ENCODE measurements around the gene OGT. TPM values are rescaled to one million over a fixed set of nuclear protein-coding genes. Genes with fewer than 3 reads are reported as not detected.
A peak's percentile ranks its signal among the peaks of the same experiment; 100 is the strongest.

Gene OGT
- total RNA-seq, 1 experiment from 2014 or later: 143 TPM

- CTCF ChIA-PET: no interaction called here
- no peaks in the 10 kb centered on the region for H3K9me3 ChIP-seq (ENCODE audit: control insufficient read depth in 1 of 2, insufficient read depth in 1 of 2, low read depth in 1 of 2, low read length in 2 of 2)
- TF ChIP-seq ZFX (IDR thresholded peaks at IDR 0.05) (no peak), EZH2 (IDR thresholded peaks at IDR 0.05) (no peak), CEBPB (IDR thresholded peaks at IDR 0.05; ENCODE audit: low read depth) (no peak), ZNF274 (IDR thresholded peaks at IDR 0.05; ENCODE audit: low read depth, low read length) (no peak), RAD21 (IDR thresholded peaks at IDR 0.05; ENCODE audit: low read depth) (no peak), SRF (IDR thresholded peaks at IDR 0.05; ENCODE audit: low read depth) (no peak), POLR2A (IDR thresholded peaks at IDR 0.05; ENCODE audit: borderline replicate concordance, extremely low read depth, insufficient read depth, insufficient read length) (no peak)
- H3K79me2 ChIP-seq (ENCODE audit: insufficient read depth, low read length): no peaks in the 10 kb centered on the region
- intact Hi-C loops (cut with micrococcal nuclease): no loop called here
- no peak overlapping the region for H2AFZ ChIP-seq (ENCODE audit: low read depth, low read length, poor library complexity, severe bottlenecking)
- no peak overlapping the region for H3K4me2 ChIP-seq (ENCODE audit: low read length)
- H3K27me3 ChIP-seq (ENCODE audit: insufficient read depth, low read length): no peaks in the 10 kb centered on the region
- H3K27ac ChIP-seq (ENCODE audit: low read depth, low read length): no peak overlapping the region
- BruUV-seq (replicated peaks): no TSS peak
- RAD21 ChIA-PET (ENCODE audit: low non-redundant PET in 1 of 2, low total read pairs in 2 of 2, uncharacterized antibody in 2 of 2, unreplicated experiment in 2 of 2): no interaction called here
- no peak for DNase-seq (ENCODE audit: low read depth, low spot score)
- no peaks in the 10 kb centered on the region for H3K9me2 ChIP-seq (ENCODE audit: insufficient read depth)
- H3K36me3 ChIP-seq (ENCODE audit: control insufficient read depth in 1 of 2, insufficient read depth in 2 of 2, low read length in 2 of 2): no peaks in the 10 kb centered on the region
- no peaks in the 10 kb centered on the region for H4K20me1 ChIP-seq (ENCODE audit: insufficient read depth)
- POLR2A ChIA-PET: no interaction called here
- ATAC-seq: no peak
- H3K4me1 ChIP-seq (ENCODE audit: control insufficient read depth in 1 of 2, insufficient read depth in 2 of 2, low read length in 2 of 2): no peaks in the 10 kb centered on the region
- H3K4me3 ChIP-seq (replicated peaks in 1 of 2; ENCODE audit: low read depth in 1 of 2, low read length in 2 of 2): no peak overlapping the region
- H3K9ac ChIP-seq (ENCODE audit: low read length): no peak overlapping the region
Observed at GRCh38 chrX:71599965-71600364, 67.1 kb downstream of the OGT start.

GRCh38 chrX:71603618-71604017, 70.7 kb downstream of the OGT start:
- no peak for ATAC-seq
- peak; percentile 28 for DNase-seq (ENCODE audit: low read depth, low spot score)
- POLR2A ChIA-PET: no interaction called here

More at GRCh38 chrX:71603618-71604017, 70.7 kb downstream of the OGT start:
- Histone ChIP-seq H3K4me1 (ENCODE audit: control insufficient read depth in 1 of 2, insufficient read depth in 2 of 2, low read length in 2 of 2) (no peaks in the 10 kb centered on the region), H3K36me3 (ENCODE audit: control insufficient read depth in 1 of 2, insufficient read depth in 2 of 2, low read length in 2 of 2) (no peaks in the 10 kb centered on the region; a peak in 1 of 4 replicates), H4K20me1 (ENCODE audit: insufficient read depth) (no peaks in the 10 kb centered on the region), H3K79me2 (ENCODE audit: insufficient read depth, low read length) (no peaks in the 10 kb centered on the region), H2AFZ (ENCODE audit: low read depth, low read length, poor library complexity, severe bottlenecking) (no peak overlapping the region), H3K9ac (ENCODE audit: low read length) (no peak overlapping the region), H3K4me2 (ENCODE audit: low read length) (no peak overlapping the region), H3K27me3 (ENCODE audit: insufficient read depth, low read length) (no peaks in the 10 kb centered on the region), H3K9me2 (ENCODE audit: insufficient read depth) (no peaks in the 10 kb centered on the region), H3K9me3 (ENCODE audit: control insufficient read depth in 1 of 2, insufficient read depth in 1 of 2, low read depth in 1 of 2, low read length in 2 of 2) (no peaks in the 10 kb centered on the region), H3K27ac (ENCODE audit: low read depth, low read length) (no peak overlapping the region), H3K4me3 (replicated peaks in 1 of 2; ENCODE audit: low read depth in 1 of 2, low read length in 2 of 2) (no peak overlapping the region)
- no TSS peak for BruUV-seq (replicated peaks)
- ChIA-PET RAD21 (ENCODE audit: low non-redundant PET in 1 of 2, low total read pairs in 2 of 2, uncharacterized antibody in 2 of 2, unreplicated experiment in 2 of 2) (no interaction called here), CTCF (no interaction called here)
- intact Hi-C loops (cut with micrococcal nuclease): no loop called here
- TF ChIP-seq JUND (IDR thresholded peaks at IDR 0.05) (0 out of 2 replicates have a peak, but pooled peaks have one; percentile 10), TCF7L2 (IDR thresholded peaks at IDR 0.05; ENCODE audit: borderline replicate concordance, extremely low read depth, insufficient read depth, insufficient read length) (no peak)

Data from HCT116 (cell line).